ENCODE results near the gene HOXB8.
A peak's percentile ranks its signal among the peaks of the same experiment; 100 is the strongest.

HOXB8 gene

DNA sequence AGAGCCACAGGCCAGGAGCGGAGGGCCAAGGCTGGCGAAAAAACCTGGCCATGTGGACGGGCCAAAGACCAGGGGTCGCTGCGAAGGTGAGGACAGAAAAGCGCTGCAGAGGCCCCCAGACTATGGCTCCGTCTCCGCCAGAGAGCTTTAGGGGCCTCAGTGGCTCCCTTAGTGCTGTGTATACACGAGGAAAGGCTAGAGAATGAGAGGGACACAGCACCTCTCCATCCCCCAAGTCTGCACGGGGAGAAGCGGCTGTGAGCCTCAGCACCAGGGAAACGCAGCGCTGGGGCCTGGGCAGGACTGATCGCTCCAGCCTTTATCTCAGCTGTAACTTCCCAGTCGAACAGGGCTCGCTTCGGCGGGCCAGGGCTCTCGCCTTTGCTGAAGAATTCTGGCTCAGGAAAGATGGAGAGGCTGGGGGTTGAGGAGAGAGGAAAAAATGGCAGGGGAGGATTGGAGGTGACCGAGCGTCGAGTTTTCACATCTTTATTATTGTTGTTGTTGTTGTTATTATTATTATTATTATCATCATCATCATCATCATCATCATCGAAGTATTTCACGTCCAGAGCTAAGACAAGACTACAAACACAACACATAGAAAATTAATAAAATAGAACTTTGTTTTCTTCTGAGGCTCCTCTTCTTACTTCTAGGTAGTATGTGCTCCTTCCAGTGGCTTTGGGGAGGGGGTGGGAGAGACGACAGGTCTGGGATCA is 19.7 kb downstream of the HOXB8 start:
- H3K27ac Mint-ChIP-seq = peak overlapping the region; percentile 99
- DNase-seq = peak; percentile 54
- TF ChIP-seq, protein P1, sequence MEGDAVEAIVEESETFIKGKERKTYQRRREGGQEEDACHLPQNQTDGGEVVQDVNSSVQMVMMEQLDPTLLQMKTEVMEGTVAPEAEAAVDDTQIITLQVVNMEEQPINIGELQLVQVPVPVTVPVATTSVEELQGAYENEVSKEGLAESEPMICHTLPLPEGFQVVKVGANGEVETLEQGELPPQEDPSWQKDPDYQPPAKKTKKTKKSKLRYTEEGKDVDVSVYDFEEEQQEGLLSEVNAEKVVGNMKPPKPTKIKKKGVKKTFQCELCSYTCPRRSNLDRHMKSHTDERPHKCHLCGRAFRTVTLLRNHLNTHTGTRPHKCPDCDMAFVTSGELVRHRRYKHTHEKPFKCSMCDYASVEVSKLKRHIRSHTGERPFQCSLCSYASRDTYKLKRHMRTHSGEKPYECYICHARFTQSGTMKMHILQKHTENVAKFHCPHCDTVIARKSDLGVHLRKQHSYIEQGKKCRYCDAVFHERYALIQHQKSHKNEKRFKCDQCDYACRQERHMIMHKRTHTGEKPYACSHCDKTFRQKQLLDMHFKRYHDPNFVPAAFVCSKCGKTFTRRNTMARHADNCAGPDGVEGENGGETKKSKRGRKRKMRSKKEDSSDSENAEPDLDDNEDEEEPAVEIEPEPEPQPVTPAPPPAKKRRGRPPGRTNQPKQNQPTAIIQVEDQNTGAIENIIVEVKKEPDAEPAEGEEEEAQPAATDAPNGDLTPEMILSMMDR (IDR thresholded peaks at IDR 0.05) = no peak
- peak overlapping the region; percentile 99 for H3K4me3 Mint-ChIP-seq
- H3K27me3 Mint-ChIP-seq (ENCODE audit: low read depth, poor library complexity) = peaks cover 23% of the 10 kb centered on the region
- peaks cover 99% of the 10 kb centered on the region for H3K36me3 Mint-ChIP-seq (ENCODE audit: low read depth)
- H3K4me1 Mint-ChIP-seq = peaks cover 46% of the 10 kb centered on the region
- H3K9me3 Mint-ChIP-seq = peaks cover 2% of the 10 kb centered on the region

DNA sequence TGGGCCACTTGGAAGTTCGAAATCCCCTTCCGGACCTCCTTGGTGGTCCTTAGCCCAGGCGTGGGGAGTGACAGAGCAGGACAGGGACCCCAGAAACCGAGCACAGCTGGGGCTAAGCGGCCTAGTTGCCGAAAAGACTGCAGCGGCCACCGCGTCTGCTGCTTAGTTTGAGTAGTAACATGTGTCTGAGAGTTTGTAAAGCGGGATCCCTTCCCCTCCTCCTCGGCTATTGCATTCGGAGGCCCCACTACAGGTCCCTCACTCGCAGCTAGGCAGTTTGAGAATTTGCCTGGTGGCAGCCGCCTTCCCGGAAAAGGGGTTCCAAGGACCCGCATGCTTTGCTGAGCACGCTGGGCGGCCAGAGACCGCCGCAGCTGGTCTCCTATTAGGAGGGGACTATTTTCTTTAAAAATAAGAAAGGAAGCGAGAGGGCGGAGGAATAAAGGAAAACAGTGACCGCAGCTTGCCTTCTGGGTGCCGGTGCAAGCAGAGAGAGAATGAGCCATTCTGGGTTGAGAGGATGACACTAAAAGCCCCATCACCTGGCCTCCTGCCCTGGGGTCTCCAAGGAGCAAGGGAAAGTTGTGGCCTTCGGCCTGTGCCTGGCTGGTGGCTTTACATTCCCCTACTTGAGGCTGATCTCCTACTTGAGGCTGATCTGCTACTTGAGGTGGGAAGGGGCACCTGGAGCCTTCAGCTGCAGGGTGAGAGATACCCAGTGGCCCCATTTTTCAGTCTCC is 20.4 kb downstream of the HOXB8 start:
- peak overlapping the region; percentile 99 for H3K27ac Mint-ChIP-seq
- H3K4me3 Mint-ChIP-seq = peak overlapping the region; percentile 99
- DNase-seq = no peak
- peaks cover 27% of the 10 kb centered on the region for H3K27me3 Mint-ChIP-seq (ENCODE audit: low read depth, poor library complexity)
- peaks cover 4% of the 10 kb centered on the region for H3K9me3 Mint-ChIP-seq
- peaks cover 39% of the 10 kb centered on the region for H3K4me1 Mint-ChIP-seq
- TF ChIP-seq, protein P1 (IDR thresholded peaks at IDR 0.05) = no peak
- peaks cover 99% of the 10 kb centered on the region for H3K36me3 Mint-ChIP-seq (ENCODE audit: low read depth)

DNA sequence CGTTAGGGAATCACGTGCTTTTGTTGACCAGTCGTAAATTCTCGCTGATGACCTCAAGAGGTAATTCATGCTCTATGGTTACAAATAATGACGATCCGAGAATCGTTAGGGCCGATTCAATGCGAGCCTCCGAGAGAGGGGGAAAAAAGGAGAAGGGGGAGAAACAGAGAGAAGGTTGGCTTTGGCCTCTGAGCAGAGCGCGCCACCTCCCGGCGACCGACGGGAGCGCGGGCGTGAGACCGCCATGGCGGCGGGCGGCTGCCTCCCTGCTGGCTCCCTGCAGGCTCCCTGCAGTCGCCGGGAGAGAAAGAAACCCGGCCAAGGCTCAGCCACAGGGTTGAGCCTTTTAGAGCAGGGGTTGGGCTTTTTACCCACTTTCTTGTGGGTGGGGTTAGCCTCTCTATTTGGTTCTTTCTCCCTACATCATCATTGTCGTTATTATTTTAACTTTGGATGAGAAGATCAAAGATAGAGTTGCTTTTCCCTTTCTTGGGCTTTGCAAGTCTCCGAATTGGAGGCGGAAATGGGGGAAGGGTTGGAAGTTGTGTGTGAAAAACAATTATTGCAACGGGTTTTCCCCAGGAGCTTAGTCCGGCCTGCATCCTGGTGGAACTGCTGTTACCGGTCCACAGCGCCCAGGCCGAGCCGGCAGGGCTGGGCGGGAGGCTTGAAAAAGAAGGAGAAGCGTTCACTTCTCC is 21.1 kb downstream of the HOXB8 start:
- Mint-ChIP-seq H3K27ac (peak overlapping the region; percentile 99), H3K9me3 (peaks cover 4% of the 10 kb centered on the region), H3K27me3 (ENCODE audit: low read depth, poor library complexity) (peaks cover 26% of the 10 kb centered on the region), H3K4me3 (peak overlapping the region; percentile 99), H3K36me3 (ENCODE audit: low read depth) (peaks cover 99% of the 10 kb centered on the region), H3K4me1 (peaks cover 31% of the 10 kb centered on the region)
- TF ChIP-seq, protein P1 (IDR thresholded peaks at IDR 0.05) = peak; percentile 95
- peak; percentile 94 for DNase-seq

DNA sequence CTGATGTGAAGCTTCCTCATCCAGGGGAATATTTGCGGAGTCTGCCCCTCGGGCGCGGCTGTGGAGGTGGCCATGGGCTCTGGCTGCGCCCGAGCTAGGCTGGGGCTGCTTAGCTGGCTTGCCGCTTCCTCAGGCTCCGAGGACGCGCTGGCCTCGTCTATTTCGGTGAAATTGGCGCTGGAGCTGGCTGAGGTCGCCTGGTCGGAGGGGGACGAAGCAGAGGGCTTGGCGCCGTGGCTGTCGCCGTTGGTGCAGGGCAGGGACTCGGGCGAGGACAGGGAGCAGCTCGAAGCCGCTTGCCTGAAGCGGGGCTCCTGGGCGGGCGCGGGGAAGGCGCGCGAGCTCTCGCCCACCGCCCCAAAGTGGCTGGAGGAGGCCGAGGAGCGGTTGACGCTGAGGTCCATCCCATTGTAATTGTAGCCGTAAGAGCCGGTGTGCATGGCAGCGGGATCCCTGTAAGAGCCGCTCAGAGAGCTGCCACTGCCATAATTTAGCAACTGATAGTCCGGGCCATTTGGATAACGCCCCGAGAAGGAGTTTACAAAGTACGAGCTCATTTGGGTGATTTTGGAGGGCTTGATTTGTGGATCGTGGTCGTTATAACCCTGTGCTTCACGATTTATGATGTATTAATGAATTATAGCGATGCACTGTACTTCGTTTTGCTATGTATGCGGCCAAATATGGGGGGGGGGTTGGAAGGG is 21.8 kb downstream of the HOXB8 start, which contains the start of gene HOXB5:
TSS of gene HOXB5 (minus strand) at position 654 of the 704 bp plus-strand sequence. CDS start at position 557, 97 bp downstream.
- H3K27me3 Mint-ChIP-seq (ENCODE audit: low read depth, poor library complexity) = peaks cover 30% of the 10 kb centered on the region

DNA sequence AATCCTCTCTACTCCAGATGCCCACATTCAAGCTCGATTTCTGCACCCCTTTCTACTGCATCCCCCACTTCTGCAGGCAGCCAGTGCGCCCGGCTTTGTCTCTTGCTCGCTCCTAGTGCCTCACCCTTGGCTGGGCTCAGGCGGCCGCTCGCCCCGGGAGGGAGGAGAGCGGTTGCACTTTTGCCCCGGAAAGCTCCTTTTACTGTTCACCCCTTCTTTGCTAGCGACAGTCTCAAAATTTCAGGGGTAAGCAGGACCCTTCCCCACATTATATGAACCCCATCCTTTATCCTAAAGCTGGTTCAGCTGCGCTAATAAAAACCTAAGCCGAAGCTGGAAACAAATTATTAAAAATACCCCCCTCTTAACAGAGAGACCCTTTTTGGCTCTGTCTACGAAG is 22.5 kb downstream of the HOXB8 start:
- Mint-ChIP-seq H3K27ac (peak overlapping the region; percentile 99), H3K27me3 (ENCODE audit: low read depth, poor library complexity) (peaks cover 26% of the 10 kb centered on the region), H3K9me3 (peaks cover 4% of the 10 kb centered on the region), H3K36me3 (ENCODE audit: low read depth) (peaks cover 99% of the 10 kb centered on the region), H3K4me1 (peaks cover 20% of the 10 kb centered on the region), H3K4me3 (peak overlapping the region; percentile 99)
- DNase-seq = no peak
- TF ChIP-seq, protein P1 (IDR thresholded peaks at IDR 0.05) = no peak

More for the DNA sequence above, 21.8 kb downstream of the HOXB8 start, which contains the start of gene HOXB5:
- Mint-ChIP-seq H3K27ac (peak within 1 kb of the TSS; percentile 99), H3K36me3 (ENCODE audit: low read depth) (peaks cover 99% of the 10 kb centered on the region), H3K9me3 (peaks cover 4% of the 10 kb centered on the region), H3K4me1 (peaks cover 24% of the 10 kb centered on the region), H3K4me3 (peak within 1 kb of the TSS; percentile 99)
- peak; percentile 59 for DNase-seq
- TF ChIP-seq, protein P1 (IDR thresholded peaks at IDR 0.05) = no peak
